NCI-H748 treated with DMSO at 0.1 percent for 48 hours (cell line): ENCODE results near the gene SYCP2L.

Experiments
- DNase-seq: peaks from one replicate; lab custom pipeline; 2025; lab: John Stamatoyannopoulos, UW

SYCP2L gene

DNA sequence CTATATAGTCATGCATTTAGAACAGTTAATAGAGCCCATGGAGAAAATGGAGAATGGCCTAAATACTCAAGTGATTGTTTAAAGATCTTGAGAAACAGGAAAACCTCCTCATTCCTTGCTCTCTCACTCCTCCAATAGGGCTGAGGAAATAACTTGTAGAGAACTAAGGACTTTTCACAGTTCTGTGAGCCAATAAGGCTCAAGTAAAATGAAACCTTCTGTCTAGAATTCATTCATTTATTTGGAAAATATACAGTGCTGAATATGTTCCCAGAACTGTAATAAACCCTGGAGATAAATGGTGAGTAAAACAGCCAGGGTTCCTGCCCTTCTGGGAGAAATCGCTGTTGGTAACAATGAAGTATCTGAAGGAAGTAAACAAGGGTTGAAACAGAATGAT is 122.0 kb downstream of the SYCP2L start:
- DNase-seq = no peak

DNA sequence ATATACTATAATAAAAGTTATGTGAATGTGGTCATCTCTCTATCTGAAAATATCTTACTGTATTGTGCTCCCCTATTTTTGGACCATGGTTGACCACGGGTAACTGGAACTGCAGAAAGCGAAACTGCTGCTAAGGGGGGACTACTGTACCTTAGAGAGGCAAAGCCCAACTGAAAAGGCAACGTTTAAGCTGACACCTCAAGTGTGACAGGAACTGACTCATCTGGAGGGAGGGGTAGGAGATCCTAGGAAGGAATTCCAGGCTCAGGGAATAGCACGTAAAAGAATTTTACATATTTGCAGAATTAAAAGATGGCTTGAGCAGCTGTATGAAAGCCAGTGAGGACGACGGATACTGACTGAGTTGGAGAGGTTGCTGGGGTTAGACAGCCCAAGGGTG is 122.5 kb downstream of the SYCP2L start:
- no peak for DNase-seq

DNA sequence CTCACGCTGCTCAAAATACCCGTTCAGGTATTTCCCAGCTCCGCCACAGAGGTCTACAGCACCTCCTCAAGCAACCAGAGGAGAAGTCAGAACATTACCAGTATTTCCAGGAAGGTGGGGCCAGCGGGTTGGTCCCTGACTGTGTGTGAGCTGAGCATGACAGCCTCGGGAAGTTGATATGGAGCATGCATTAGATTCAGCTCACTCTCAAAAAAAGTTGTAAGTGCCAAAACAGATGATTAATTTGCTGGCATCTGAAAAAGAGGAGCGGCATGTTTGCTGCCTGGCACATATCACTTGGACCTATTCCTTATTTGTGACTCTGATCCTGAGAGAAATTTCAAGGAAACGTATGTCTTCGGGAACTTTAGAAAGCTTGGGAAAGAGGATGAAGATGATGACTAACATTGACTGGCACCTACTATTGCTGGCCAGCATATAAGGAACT is 125.0 kb downstream of the SYCP2L start:
- no peak for DNase-seq

DNA sequence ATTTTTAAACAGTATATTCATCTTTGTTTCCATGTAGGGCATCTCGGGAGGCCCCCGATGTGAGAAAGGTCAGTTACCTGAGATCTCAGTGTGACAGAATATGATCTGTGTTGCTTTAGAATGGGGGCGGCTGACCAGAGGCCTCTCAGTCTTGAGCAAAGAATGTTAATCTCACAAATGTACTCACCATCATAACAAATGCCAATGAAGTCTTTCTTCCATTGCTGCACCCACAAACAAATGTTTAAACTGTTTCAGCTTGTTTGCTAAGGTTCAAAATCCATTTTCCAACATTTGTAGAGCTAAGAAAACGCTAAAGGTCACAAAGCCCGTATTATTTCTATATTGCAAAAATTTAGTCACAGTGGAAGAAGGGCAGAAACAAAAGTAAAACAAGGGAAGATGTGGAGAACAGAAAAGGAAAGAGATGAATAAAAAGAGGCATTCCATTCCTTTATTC is 125.5 kb downstream of the SYCP2L start:
- DNase-seq = no peak

DNA sequence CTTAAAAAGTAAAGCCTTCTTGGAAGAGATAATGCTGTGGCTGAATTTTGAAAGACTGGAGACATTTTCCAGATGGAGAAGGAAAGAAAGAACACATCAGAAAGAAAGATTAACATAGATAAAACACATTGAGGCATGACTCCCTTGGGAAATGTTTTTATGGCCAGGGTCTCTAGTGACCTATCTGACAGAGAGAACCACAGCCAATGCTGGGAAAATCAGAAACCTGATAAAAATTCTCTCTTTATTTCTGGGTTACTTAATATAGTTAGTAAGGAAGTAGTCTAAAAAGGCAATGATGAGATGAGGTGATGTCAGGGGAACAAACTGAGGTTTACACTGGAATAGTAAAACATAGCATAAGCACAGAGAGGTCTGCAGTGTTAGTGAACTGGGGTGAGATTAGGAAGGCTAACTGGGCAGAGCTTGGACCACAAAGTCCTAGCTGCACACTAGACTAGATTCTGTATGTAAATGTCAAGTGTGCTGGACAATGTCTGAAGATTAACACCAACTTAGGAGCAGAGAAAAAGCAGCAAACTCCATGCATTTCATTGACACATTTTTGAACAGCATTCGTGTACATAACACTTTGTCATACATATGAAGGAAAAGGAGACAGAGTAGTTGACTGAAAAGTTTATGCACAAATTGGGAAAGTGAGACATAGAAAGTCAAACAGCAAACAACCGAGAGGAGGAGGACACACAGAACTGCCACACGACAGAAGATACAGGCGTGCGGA is 126.3 kb downstream of the SYCP2L start:
- DNase-seq = no peak

DNA sequence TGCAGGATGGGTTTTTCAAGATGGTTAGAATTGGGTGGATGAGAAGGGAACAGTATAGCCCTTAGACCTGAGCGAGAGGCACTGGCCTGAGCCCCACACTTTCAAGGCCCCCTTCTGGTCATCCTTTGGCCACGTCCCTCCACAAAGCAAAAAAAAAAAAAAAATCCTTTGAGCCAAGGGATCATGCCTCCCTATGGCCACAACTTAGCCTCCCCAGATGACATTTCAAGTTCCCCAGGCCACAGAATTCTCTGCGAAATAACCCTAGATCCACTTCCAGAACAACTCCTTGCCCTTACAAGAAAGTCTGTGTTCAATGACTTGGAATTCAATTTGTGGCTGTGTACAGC is 126.8 kb downstream of the SYCP2L start:
- DNase-seq = no peak

DNA sequence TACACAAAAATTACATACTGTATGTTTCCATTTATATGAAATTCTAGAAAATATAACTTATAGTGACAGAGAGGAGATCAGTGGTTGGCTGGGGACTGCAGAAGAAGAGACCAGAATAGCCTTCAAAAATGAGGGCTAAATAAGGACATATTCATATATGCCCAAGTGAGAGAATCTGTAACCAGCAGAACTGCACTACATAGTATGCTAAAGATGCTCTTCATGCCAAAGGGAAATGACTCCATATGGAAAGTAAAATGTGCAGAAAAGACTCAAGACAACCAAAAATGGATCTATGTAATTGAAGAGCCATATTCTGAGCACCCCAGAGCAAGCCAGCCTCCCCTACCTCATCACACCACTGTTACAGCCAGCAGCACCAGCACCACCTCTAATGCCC is 128.2 kb downstream of the SYCP2L start:
- DNase-seq = no peak

DNA sequence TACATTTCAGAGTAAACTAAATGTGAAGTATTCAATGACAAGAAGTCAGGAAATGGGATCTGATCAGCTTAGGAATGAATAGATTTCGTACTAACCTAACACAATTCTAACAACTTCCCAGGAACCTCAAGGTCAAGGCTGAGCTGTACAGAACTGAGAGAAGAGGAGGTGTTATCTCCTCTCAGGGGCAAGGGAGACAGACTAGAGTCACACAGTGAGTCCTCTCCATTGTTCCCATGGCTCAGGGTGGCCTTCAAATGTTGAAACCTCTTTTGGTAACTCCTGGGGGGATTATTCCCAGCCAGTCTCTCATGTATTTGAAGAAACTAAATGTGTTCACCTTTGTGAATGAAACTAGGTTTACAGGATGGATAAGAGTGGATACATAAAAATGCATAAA is 129.6 kb downstream of the SYCP2L start:
- no peak for DNase-seq

DNA sequence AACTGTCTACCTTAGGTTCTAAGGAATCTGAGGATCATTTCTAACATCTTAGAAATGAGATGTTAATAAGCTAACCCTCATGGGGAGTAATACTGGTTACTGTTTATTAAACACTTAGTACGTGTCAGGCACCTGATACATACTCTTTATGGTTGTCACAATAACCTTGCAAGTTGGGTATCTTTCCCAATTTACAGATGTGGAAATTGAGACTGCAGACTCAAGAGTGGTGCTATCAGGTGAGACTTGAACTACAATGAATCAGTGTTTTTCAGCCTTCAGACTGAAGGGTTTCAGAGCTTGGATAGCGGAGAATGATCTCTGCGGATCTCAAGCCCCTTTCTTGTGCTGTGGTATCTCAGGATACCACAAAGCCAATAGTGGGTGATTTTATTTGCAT is 130.2 kb downstream of the SYCP2L start:
- no peak for DNase-seq

DNA sequence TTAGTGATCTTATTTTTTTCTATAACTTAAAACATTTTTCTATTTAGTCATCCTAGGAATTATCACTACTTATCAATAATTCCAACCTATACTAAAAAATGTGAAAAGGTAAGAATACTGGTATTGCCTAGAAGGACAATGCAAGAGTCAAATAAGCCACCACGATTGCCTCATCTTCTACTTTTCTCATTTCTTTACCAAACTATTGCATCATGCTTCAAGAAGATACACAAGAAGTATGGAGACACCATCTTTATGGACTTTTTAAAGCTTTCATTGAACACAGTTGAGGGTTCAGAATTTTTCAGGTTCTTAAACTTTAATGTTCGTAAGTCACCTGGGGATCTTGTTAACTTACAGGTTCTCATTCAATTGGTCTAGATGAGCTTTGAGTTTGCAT is 131.4 kb downstream of the SYCP2L start:
- no peak for DNase-seq

DNA sequence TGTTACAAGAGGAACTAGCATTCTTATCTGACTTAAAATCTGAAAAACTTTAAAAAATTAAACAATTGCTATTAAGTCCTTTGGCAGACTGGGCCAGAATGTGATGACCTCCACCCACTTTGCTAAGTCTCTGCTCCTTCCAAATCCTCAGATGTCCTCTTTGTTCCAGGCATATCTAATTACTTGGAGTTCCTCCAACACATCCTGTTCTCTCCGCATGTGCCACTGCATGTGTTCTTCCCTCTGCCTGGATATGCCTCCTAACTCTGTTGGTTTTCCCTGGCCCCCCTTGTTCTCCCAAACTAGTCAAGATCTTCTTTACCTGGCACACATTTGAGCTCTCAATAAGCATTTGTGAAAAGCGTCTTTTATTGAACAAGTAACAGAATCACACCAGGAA is 134.2 kb downstream of the SYCP2L start:
- DNase-seq = no peak

DNA sequence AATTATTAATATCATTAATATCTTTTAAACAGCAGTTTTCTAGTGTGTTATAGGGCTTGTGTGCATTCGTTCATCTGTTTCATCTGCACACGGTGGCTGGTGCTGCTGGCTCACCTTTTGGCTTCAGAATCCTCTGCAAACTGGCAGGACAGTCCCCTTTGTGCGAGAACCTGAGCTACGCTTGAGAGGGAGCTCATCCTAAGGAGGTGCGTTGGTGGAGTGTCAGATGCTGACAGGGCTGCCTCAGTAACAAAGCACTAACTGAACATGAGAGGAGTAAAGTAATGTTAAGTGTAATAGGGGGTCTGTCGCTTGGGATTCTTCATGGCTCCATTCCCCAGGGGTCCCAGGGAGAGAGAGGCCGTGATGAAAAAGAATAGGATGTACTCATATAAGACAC is 134.9 kb downstream of the SYCP2L start:
- no peak for DNase-seq

DNA sequence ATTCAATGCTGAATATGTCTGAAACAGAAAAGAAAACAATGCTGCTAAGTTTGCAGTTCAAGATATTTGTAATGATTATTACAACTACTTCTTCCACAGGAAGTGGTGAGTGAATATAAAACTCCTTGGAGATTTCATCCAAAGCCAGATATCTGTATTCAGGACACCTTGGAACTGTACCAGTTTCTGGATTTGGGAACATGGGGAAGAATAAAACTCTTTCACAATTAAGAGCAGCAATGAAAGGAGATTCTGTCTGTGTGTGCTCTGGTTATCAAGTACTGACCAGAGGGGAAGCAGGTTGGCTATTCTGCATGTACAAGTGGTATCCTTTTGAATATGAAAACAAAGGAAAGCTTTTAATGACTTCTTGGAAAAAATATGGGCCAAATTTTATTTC is 136.2 kb downstream of the SYCP2L start:
- DNase-seq = no peak
